ENCODE results near the gene NFIX.

NFIX gene

GRCh38 chr19:13115936-13116281 is 120.6 kb downstream of the NFIX start:
- no peak for DNase-seq

DNA sequence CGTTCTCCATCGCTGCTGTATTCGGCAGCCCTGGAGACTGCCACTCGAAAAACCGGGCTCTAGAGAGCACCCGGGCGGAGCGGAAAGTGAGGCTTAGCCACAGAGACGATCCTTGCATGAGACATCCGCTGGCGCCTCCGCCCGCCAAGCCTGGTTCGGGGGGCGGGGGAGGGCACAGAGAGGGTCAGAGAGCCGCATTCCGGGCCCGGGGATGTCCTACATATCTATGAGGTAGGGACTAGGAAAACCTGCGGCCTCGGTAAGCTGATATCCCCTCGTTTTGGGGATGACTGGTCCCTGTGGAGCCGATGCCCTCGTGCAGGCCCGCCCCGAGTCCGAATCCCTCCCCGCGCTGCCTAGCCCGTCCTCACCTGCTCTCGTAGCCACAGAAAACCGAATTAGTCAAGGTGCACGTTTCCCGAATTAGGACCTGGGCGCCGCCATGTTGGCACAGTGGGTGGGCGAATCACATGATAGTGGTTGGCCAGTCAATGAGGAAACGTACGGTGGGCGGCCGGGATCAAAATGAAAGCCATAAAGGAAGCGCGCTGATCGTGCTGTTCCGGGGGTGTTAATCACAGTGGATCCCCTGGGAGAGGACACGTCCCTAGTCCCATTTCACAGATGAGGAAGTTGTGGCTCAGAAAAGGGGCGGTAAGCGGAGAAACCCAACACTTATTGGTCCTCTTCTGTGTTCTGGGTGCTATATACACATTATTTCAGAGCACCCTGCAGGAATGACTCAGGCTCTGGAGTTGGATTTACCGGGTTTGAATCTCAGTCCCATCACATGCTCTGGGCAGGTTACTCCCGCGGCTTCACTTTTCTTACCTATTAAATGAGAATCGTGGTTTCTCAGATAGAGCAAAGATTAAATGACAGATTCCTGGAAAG is 121.3 kb downstream of the NFIX start, which contains the start of gene TRMT1:
Gene TRMT1, minus strand, starts transcription at position 459 of the 894 bp plus-strand sequence. Its CDS starts 341 bp downstream, at position 118.
- peak; percentile 95 for DNase-seq

DNA sequence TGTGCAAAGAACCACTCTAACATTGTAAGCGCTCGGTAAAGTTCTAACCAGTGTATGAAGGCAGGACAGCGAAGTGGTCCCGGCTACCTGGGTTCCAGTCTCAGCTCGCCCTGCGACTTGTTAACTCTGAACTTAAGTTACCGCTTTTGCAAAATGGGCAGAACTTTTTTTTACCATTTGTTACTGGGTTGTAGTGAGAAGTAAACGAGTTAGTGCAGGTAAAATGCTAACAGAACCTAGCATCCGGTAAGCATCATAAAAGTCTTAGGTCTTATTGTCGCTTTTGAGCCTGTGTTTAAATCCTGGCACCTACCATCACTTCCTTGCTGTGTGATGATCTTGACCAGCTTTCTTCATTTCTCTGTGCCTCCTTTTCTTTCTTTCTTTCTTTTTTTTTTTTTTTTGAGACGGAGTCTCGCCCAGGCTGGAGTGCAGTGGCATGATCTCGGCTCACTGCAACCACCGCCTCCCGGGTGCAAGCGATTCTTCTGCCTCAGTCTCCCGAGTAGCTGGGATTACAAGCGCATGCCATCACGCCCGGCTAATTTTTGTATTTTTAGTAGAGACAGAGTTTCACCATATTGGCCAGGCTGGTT is 122.0 kb downstream of the NFIX start:
- DNase-seq: no peak

GRCh38 chr19:13117772-13118423 is 122.6 kb downstream of the NFIX start, which contains the start of gene NACC1:
Gene NACC1, plus strand, starts transcription at chr19:13118264. Its CDS starts 16,944 bp downstream, at chr19:13135208.
- DNase-seq: peak; percentile 95

- DNase-seq: peak; percentile 60
These were observed 123.3 kb downstream of the NFIX start for GRCh38 chr19:13118424-13119193.

DNA sequence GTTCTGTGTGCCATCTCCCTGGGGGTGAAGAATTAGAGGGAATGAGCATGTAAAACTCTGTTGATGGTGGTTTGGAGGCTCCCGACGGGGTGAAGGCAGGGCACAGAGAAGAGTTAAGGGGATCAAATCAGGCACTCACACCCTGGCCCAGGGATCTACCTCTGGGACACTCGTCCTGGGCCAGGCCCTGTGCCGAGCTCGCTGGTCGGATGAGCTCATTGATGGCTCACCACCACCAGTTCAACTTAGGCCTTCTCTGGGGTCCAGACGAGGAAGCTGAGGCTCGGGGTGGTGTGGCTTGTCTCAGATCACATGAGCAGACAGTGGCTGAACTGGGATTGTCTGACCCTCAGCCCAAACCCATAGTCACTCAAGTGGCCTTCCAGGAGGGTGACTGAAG is 124.4 kb downstream of the NFIX start:
- no peak for DNase-seq

- DNase-seq: no peak
These were observed 124.8 kb downstream of the NFIX start for GRCh38 chr19:13120031-13120430.

GRCh38 chr19:13120817-13121216 is 125.5 kb downstream of the NFIX start:
- no peak for DNase-seq

DNA sequence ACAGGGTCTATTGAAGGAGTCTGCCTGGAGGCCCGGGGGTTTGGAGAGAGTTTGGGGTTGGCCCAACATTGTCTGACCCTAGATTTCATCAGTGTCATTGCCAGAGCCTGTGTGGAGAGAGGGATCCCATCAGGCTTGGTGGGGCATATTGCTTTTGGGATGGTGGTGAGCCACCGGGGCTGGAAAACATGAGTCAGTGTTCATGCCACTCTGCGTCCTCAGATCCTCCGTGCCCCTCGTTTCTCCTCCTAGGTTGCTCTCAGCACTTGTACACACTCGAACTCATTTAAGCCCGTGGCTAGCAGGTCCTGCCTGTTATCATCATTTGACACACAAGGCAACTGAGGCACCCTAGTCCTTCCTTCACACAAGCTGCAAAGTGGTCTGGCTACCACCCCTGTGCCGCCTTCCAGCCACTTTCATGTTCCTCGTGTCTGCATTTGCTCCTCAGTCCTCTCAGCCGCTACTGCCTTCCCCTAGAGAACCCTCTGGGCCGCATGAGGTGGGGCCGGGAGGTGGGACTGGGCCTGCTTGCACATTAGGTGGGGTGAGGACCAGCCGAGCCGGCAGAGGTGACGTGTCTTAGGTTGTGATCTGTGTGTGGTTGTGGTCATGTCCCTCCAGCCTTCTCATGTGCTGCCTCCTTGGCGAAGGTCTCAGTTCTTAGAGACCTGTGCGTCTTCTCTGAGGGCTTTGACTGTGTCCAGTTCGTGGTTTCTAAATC is 126.4 kb downstream of the NFIX start:
- DNase-seq: no peak

DNA sequence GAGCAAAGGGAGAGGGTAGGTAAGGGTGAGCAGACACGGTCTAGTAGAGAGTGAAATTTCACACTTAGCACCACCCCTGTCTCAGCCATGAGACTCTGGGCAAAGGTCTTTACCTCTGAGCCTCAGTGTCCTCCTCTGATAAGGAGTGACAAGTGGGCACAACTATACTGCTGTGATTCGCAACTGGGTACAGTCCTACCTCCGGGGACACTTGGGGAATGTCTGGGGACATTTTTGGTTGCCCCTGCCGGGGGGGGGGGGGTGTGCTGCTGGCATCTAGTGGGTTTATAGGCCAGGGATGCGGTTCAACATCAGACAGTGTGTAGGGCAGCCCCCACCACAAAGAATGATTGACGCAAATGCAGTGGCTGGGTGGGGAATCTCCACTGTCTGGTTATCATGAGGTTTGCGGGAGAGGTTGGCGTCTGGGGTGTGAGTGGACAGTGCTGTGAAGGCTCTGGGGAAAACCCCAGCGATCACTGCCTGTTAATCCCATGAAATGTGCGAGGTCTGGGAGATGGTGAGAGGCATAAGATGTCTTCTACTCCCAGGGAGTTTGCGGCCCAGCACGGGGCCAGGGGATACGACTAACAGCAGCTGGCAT is 127.1 kb downstream of the NFIX start:
- no peak for DNase-seq

GRCh38 chr19:13122980-13123957 is 128.0 kb downstream of the NFIX start:
- DNase-seq: no peak

- no peak for DNase-seq
These were observed 131.8 kb downstream of the NFIX start for GRCh38 chr19:13127051-13127450.

- no peak for DNase-seq
These were observed 132.7 kb downstream of the NFIX start for GRCh38 chr19:13127811-13128575.

DNA sequence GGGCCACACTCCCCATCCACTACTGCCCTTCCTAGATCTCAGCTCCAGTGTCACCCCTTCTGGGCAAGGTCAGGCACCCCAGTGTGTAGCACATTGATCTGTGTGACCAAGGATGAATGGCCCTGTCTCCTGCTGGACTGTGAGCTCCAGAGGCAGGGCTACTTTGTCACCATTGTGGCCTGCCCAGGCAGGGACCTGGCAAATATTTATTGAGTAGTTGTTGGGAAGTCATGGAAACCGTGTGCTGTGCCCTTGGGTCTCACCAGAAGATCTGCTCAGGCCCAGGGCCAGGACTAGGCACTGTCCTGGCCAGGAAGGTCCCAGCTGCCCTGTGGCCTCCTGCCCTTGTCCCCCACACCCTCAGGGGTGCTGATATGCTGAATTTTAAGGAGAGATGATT is 133.3 kb downstream of the NFIX start:
- no peak for DNase-seq

- no peak for DNase-seq
These were observed 134.1 kb downstream of the NFIX start for GRCh38 chr19:13129384-13129783.

DNA sequence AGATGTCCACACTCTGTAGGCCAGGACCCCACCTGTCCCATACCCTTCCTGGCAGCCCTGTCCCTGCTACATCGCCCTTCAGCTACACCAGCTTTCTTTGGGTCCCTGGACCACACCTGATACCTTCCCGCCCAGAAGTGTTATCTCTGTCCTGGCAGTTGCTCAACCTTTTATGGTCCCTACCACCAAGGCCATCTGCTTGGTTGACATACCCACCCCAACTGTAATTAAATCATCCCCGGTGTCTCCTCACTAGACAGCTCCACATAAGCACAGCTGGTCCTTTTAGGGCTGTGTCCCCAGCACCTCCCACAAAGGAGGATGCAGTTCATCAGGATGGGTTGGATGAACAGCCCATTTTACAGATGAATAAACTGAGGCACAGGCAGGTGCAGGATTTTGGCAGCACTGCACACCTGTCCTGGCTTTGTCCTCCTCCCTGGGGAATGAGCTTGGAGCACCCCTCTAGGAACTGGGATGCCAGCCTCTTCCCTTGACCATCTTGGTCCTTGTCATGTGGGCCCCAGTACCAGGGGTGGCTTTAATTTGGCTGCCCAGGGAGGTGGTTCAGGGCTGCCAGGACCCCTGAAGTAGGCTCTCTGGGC is 135.7 kb downstream of the NFIX start:
- no peak for DNase-seq

DNA sequence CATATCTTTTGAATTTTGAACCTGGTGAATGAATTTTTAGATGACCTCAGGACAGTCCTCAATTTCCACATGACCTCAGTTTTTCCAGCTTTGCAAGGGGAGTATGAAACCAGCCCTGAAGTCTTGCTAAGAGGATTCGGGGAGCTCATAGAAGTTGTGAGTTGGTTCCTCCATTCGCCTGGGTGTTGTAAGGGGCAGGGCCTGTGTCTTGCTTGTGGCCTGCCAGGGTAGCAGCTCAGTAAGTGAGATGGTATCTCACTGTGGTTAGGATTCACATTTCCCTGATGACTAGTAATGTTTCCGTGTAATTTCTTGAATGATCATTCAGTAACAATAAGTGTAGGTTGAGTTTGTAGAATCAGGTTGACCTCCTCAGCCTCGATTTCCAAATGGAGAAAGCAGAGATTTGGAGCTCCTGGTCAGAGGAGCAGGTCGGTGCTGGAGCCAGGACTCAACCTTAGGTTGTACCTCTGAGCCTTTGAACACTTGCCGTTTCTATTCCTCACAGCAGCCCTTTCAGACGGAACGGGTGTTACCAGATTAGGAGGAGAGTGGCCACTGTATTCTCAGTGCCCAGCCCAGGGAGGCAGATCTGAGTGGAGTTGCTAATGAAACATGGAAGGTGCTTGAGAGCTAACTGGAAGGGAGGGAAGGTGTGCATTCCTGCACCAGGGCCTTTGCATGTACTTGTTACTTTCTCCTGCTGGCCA is 137.4 kb downstream of the NFIX start:
- DNase-seq: no peak

- DNase-seq: no peak
These were observed 138.1 kb downstream of the NFIX start for GRCh38 chr19:13133241-13133870.
